ENCODE measurements around the gene NGF. TPM values are rescaled to one million over a fixed set of nuclear protein-coding genes. Genes with fewer than 3 reads are reported as not detected.

Gene NGF
- total and polyA plus RNA-seq, 9 of the 15 experiments (the other 6 are each of a cell fraction or from before 2014, with no cell fraction given): not detected

DNA sequence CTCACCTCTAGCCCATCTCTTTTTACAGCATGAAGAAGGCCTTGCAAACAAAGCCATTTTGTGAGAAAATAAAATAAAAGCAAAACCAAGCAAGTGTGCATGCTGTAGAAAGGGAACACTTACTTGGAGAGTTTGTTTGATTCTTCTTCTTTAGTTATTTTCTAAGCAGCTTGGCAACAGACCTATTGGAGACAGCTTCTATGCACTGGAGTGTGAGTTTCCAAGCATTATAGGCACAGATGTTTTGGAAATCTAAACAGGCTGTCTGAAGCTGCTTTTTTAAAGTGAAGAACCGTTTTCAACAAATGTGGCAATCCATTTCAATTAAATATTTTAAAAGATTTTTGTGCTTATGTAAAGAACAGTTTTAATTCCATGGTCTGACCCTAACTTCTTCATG lies 76.6 kb downstream of the NGF start:
- WGBS (ENCODE audit: insufficient coverage, low coverage, missing lambda C conversion rate): 0% methylated on average over 1 of the region's 1 CpG
- TF ChIP-seq SMARCB1 (IDR thresholded peaks at IDR 0.05; ENCODE audit: insufficient read length, low read depth): no peak
- no peak for TF ChIP-seq NFXL1 (CRISPR knock-in tag; IDR thresholded peaks at IDR 0.05)
- no peak for TF ChIP-seq SMC3 (conservative IDR thresholded peaks at IDR 0.05; ENCODE audit: insufficient read depth, low read depth, low read length)
- TF ChIP-seq XRCC5 (IDR thresholded peaks at IDR 0.05; ENCODE audit: low read depth, low read length): no peak
- Histone ChIP-seq H4K20me1 (replicated peaks; ENCODE audit: control insufficient read depth, insufficient read depth, low read length) (no peaks in the 10 kb centered on the region), H3K9ac (ENCODE audit: insufficient read depth in 1 of 2, low read depth in 2 of 2, low read length in 2 of 2) (no peak overlapping the region), H3K79me2 (ENCODE audit: control insufficient read depth, insufficient read depth, low read length) (no peaks in the 10 kb centered on the region), H3K4me1 (replicated peaks in 1 of 2; ENCODE audit: control insufficient read depth in 2 of 2, insufficient read depth in 2 of 2, low read length in 2 of 2) (no peaks in the 10 kb centered on the region), H3K9me1 (ENCODE audit: control insufficient read depth, insufficient read depth, low read length) (no peaks in the 10 kb centered on the region), H3K27ac (ENCODE audit: extremely low read depth, low read depth, low read length) (no peak overlapping the region), H2AFZ (ENCODE audit: low read depth, low read length) (no peak overlapping the region), H3K4me2 (ENCODE audit: insufficient read depth, low read length) (no peak overlapping the region), H3K4me3 (no peak overlapping the region), H3K36me3 (ENCODE audit: control insufficient read depth, insufficient read depth, low read length) (no peaks in the 10 kb centered on the region), H3K9me3 (replicated peaks; ENCODE audit: control insufficient read depth, insufficient read depth, low read depth, low read length) (no peaks in the 10 kb centered on the region; the same call in 1 of the 2 replicates), H3K27me3 (ENCODE audit: control insufficient read depth in 2 of 2, insufficient read depth in 2 of 2, low read length in 2 of 2) (no peaks in the 10 kb centered on the region)
- no peak for FAIRE-seq
- ATAC-seq: no peak
- DNase-seq (ENCODE audit: extremely low read depth in 1 of 4, low spot score in 3 of 4): no peak
- ChIA-PET POLR2A (no interaction called here), CTCF (ENCODE audit: low intra/inter-chr PET ratio) (no interaction called here)
- intact Hi-C loops (cut with micrococcal nuclease) (no loop called here), in situ Hi-C loops (cut with MboI) (no loop called here)
- BruUV-seq (replicated peaks): no TSS peak

DNA sequence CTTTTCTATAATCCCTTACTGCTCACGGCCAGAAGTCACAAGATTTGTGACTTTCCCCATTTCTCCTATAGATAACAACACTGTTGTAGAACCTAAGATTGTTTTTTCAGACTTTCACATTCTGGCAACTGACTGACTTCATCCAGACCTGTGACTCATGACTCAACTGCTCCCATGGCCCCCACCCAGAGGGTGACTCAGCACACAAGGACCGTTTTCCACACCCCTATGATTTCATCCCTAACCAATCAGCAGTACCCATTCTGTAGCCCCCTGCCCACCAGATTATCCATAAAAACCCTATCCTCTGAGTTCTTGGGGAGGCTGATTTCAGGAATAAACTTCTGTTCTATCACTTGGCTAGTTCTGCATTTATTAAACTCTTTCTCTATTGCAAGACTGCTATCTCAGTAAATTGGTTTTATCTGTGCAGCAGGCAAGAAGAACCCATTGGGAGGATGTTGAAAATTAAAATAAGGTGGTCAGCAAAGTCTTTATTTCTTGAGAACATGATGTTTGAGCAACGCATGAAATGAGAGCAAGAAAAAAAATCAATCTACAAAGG lies 79.7 kb downstream of the NGF start:
- Histone ChIP-seq H3K27ac (ENCODE audit: extremely low read depth, low read depth, low read length) (no peak overlapping the region), H3K9me3 (replicated peaks; ENCODE audit: control insufficient read depth, insufficient read depth, low read depth, low read length) (no peaks in the 10 kb centered on the region; the same call in 1 of the 2 replicates), H3K4me3 (no peak overlapping the region), H2AFZ (ENCODE audit: low read depth, low read length) (no peak overlapping the region), H3K4me2 (ENCODE audit: insufficient read depth, low read length) (no peak overlapping the region), H3K36me3 (ENCODE audit: control insufficient read depth, insufficient read depth, low read length) (no peaks in the 10 kb centered on the region), H4K20me1 (replicated peaks; ENCODE audit: control insufficient read depth, insufficient read depth, low read length) (no peaks in the 10 kb centered on the region), H3K79me2 (ENCODE audit: control insufficient read depth, insufficient read depth, low read length) (no peaks in the 10 kb centered on the region), H3K9me1 (ENCODE audit: control insufficient read depth, insufficient read depth, low read length) (no peaks in the 10 kb centered on the region), H3K27me3 (ENCODE audit: control insufficient read depth in 2 of 2, insufficient read depth in 2 of 2, low read length in 2 of 2) (no peaks in the 10 kb centered on the region), H3K4me1 (replicated peaks in 1 of 2; ENCODE audit: control insufficient read depth in 2 of 2, insufficient read depth in 2 of 2, low read length in 2 of 2) (no peaks in the 10 kb centered on the region), H3K9ac (ENCODE audit: insufficient read depth in 1 of 2, low read depth in 2 of 2, low read length in 2 of 2) (no peak overlapping the region)
- peak in 1 of 4 experiments; percentile 4 for DNase-seq (ENCODE audit: extremely low read depth in 1 of 4, low spot score in 3 of 4)
- 0% methylated on average over 3 of the region's 3 CpGs for WGBS (ENCODE audit: insufficient coverage, low coverage, missing lambda C conversion rate)
- BruUV-seq (replicated peaks): no TSS peak
- POLR2A ChIA-PET: no interaction called here
- CTCF ChIA-PET (ENCODE audit: low intra/inter-chr PET ratio): no interaction called here
- FAIRE-seq: no peak
- in situ Hi-C loops (cut with MboI) (no loop called here), intact Hi-C loops (cut with micrococcal nuclease) (no loop called here)
- TF ChIP-seq NFE2 (IDR thresholded peaks at IDR 0.05; ENCODE audit: low read depth) (peak; percentile 39; the same call in 1 of the 2 replicates), JUN (IDR thresholded peaks at IDR 0.05; ENCODE audit: borderline replicate concordance, low read depth, low read length) (peak; percentile 40; the same call in 1 of the 2 replicates), JUN (CRISPR knock-in tag; IDR thresholded peaks at IDR 0.05; ENCODE audit: borderline replicate concordance) (no peak), TRIM24 (IDR thresholded peaks at IDR 0.05) (0 out of 4 replicates have a peak, but pooled peaks of 1 of the 2 experiments have one; percentile 21), C11orf30 (IDR thresholded peaks at IDR 0.05; ENCODE audit: low read depth) (peak; percentile 43; the same call in 1 of the 2 replicates), BRF1 (IDR thresholded peaks at IDR 0.05; ENCODE audit: borderline replicate concordance, extremely low read depth, insufficient read length) (no peak), JUND (IDR thresholded peaks at IDR 0.05; ENCODE audit: borderline replicate concordance, low read depth, low read length) (peak; percentile 55; the same call in 1 of the 2 replicates), JUND (tag; IDR thresholded peaks at IDR 0.05; ENCODE audit: borderline replicate concordance, low read depth, low read length) (peak; percentile 60; the same call in 2 of the 3 replicates), FOSL1 (tag; conservative IDR thresholded peaks at IDR 0.05) (peak; percentile 78), ZNF785 (CRISPR knock-in tag; IDR thresholded peaks at IDR 0.05) (no peak), BCL6 (CRISPR knock-in tag; IDR thresholded peaks at IDR 0.05) (no peak), MAFG (tag; conservative IDR thresholded peaks at IDR 0.05) (peak; percentile 37)
- TF ChIP-seq, protein P1, sequence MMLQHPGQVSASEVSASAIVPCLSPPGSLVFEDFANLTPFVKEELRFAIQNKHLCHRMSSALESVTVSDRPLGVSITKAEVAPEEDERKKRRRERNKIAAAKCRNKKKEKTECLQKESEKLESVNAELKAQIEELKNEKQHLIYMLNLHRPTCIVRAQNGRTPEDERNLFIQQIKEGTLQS (IDR thresholded peaks at IDR 0.05): peak; percentile 75
- TF ChIP-seq, protein P1 (CRISPR knock-in tag; conservative IDR thresholded peaks at IDR 0.05): no peak
- no peak for ATAC-seq
